GM19397 (cell line): ENCODE data around the gene EPHA2.

Experiments used
- ATAC-seq: cut with Tn5 transposase; IDR thresholded peaks from one replicate; pipeline ENCODE4 v1.9.1; 2021; ENCODE audit warnings: mild to moderate bottlenecking, moderate library complexity; ENCODE audit not compliant: unreplicated experiment

The EPHA2 gene

DNA sequence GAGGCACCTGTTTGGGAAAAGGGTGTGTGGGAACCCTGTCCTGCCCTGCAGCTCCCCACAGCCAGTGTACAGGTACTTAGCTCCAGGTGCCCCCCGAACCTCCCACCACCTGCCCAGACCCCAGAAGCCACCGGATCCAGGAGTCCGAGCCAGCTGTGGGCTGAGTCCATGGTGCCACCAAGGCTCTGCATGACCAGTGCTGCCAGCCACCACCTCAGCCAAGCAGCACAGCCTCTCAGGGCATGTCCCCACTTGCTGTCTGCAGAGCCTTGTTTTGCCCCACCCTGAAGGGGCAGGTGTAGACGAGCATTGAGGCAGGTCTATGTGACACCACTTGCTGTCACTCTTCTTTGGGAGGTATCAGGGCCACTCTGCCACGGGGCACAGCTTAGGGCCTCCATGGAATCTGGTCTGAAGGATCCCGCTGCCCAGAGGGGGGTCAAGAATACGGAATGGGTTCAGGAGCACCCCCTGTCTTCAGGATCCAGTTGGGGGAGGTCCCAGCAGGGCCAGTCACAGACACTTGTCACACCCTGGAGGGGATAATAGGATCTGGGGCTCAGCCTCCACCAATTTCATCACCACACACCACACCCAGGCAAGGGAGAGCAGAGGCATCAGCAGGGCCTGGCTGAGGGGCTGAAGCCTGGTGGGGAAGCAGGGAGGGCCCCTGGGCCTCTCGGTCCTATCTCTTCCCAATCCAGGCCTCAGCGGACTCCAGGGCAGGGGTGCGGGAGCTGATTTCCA, 28.9 kb upstream of the EPHA2 start:
- no peak for ATAC-seq

DNA sequence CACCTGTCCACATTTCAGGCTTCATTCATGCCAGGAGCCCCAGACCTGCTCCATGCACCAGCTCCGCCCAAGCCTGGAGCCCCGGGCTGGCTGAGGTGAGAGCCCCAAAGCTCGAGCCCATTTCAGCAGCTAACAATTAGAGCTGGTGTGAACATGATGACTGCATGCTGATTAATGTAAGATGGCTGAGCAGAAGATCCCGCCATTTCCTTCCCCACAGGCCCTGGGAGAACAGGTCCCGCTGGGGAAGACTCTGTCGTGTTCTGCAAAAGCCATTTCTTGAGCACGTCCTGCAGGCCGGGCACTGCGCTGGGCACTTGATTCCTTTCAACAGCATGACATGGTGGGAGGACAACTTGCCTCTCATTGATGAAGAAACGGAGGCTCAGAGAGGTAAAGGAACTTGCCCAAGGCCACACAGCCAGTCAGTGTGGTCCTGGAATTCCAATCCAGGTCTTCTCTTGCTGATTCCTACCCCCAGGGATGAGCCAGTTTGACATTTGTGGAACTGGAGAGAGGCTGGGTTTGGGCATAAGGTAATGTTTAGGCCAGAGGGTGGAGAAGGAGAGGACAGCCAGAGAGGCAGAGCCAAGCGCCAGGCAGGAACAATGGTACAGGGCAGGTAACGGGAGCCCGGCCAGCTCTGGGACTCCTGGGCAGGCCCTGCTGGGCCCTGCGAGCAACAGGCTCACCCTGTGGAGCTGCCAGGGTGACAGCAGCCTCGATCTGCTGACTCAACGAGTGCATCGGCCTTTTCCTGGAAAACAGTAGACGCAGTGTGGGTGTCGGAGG, 28.1 kb upstream of the EPHA2 start:
- no peak for ATAC-seq

DNA sequence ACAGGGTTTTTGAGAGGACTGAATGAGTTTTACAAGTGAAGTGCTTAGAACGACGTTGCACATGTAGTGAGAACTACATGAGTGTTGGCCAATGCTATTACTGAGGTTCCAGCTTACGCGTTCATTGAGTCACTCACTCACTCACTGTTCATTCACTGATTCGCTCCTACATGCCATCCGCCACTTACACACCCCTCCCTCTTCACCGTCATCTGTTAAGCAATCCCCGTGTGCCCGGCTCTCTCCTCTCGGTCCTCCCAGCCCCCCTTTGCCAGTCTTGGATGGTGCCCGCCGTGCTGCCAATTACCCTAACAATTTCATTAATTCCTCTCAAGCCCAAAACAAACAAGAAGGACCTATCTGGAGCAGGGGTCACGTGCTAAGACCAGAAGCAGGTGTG, 27.3 kb upstream of the EPHA2 start:
- ATAC-seq = no peak

DNA sequence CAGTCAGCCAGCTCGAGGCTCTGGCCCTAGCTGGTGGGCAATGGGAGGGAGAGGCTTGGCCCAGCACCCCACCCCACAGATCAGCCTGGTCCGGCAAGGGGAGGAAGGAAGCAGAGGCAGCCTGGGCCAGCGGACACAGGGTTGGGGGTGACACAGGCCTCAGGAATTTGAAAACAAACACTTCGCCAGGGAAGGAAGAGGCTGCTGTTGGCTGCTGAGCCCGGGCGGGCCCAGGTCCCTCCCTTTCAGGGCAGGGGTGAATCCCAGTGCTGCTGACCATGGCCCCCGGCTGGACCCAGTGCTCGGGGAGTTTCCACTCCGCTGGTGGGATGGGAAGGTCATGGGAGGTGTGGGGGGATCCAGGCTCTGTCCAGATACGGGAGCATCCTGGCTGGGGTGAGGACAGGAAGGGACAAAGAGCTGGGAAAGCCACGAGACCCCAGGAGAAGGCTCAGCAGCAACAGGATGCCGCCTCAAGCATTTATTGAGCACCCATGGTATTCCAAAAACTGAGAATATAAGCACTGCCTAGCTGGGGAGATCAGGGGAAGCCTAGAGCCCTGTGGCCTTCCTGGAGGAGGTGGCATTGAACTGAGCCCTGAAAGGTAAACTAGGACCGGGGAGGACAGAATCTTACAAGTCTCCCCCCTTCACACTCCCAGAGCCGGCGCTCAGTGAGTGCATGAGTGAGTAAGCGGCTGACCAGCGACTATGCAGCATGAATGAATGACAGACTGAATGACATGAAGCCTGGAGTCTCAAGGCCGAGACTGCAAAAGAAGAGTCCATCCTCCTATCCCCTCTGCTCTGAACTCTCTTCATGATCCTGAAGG, 26.2 kb upstream of the EPHA2 start:
- no peak for ATAC-seq

DNA sequence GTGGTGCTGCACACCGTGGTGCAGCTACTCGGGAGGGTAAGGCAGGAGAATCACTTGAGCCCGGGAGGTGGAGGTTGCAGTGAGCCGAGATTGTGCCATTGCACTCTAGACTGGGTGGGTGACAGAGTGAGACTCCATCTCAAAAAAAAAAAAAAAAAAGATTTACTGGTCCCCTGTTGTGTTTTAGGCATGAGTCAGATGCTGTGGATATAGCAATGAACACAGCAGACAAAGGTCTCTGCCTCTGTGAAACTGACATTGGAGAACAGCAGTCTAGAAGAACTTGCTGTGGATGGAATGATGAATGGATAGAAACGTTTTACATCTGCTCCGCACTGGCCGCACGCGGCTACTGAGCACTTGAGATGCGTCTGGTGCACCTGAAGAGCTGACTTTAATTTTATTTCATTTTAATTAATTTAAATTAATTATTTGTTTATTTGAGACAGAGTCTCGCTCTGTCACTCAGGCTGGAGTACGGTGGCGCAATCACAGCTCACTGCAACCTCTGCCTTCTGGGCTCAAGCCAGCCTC, 24.5 kb upstream of the EPHA2 start:
- ATAC-seq = no peak

DNA sequence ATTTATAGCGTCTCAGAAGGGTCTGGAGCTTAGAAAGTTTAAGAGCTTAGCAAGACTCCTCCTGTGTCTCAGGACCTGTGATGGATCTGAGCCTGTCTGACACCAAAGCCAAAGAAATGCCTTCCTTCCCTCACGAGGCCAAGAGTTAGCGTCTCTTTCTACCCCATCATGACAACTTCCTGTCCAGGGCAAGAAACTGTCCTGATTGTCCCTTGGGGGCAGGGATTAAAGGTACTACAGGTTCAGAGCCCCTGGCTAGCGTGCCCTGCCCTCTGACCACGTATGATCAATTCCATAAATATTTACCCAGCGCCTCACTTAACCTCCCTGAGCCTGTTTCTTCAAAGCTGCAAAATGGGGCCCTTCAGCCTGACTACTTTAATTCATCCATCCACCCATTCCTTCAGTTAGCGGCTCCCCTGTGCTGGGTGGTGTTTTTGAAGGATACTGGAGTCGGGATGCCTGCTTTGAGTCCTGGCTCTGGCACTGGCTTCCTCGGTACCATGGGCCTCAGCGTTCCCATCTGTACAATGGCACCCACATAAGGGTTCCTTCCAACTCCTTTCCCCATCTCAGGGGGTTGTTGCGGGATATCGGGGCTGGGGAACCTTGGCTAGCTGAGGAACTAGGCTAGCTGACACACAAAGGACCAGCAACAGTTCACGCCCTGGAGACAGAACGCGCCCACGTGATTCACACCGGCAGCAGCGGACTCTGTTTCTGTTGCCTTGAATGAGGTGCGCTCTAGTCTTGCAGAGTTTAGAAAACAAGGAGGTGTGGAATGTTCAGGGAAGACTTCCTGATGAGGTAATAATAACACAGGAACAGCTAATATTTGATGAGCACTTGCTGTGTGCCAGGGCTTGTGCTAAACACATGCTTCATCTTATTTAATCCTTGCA, 23.0 kb upstream of the EPHA2 start:
- no peak for ATAC-seq

DNA sequence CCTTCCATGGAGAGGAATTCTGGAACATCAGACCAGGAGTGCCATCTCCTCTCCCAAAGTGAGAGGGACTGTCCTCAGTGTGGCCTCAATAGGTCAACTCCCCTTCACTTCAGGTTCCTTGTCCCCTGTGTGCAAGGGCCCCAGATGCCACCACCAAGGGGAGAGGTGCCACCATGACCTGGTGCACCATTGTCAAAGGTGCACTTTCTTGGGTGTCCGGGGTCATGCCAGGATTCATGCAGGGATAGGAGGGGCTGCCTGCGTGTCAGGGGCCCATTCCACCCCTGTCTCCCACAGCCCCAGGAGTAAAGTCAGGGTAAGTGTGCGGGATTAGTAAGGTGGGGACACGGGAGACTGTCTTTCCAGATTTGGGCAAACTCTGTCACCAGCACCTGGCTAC, 21.4 kb upstream of the EPHA2 start:
- no peak for ATAC-seq

DNA sequence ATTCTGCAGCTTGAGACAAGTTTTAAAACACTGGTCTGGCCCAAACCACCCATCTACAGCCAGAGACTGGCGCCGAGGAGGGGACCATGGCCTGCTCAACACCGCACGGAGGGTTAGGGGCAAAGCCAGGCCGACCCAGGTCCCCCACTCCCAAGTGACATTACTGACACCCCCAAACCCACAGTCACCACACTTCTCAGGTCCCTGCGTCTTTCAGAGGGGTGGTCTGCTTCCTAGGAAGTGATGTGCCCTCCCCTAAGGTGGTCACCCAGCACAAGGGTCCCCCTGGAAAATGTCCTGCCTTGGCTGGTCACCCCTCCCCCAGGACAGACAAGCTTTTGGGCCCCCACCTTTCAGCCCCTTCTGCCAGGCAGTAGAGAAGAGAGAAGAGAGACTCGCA, 20.8 kb upstream of the EPHA2 start:
- no peak for ATAC-seq

DNA sequence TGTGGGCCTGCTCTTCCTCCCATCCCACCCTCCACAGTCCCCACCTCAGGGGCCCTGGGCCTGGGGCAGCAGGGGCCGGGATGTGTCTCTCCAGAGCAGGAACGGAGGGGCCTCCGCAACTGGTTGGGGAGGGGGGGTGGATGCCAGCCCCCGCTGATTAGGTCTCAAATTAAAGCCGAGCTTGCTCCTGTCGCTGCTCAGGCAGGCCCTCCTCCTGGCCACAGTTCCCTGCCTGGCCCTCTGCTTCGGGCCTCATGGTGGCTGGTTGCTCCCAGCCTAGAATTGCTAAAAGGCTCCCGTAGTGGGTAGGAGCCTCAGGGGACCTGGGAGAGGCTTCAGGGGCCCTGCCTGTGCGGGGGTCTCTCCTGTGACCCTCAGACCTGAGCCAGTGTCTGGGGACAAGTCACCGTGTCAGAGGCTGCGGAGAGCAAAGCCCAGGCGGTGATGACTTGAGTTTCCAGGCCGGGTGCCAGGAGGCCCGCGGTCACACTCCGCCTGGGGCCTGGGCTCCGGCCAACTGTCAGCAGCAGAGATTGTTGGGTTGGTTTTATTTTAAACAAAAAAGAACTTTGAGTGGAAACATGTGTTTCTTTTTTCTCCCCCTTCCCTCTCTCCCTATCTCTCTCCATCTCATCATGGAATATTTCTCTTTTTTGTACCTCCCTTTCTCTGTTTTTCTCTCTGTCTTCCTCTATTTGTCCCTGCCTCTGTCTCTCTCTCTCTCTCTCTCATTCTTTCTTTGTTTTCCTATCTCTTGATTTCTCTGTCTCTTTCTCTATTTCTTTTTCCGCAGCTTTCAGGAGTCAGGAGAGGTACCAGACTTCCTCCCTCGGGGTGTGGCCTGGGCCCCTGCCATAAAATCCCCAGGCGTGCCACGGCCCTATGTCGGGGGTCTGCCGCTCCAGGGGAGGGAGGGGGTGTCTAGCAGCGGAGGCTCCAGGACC, 20.0 kb upstream of the EPHA2 start:
- ATAC-seq = no peak

DNA sequence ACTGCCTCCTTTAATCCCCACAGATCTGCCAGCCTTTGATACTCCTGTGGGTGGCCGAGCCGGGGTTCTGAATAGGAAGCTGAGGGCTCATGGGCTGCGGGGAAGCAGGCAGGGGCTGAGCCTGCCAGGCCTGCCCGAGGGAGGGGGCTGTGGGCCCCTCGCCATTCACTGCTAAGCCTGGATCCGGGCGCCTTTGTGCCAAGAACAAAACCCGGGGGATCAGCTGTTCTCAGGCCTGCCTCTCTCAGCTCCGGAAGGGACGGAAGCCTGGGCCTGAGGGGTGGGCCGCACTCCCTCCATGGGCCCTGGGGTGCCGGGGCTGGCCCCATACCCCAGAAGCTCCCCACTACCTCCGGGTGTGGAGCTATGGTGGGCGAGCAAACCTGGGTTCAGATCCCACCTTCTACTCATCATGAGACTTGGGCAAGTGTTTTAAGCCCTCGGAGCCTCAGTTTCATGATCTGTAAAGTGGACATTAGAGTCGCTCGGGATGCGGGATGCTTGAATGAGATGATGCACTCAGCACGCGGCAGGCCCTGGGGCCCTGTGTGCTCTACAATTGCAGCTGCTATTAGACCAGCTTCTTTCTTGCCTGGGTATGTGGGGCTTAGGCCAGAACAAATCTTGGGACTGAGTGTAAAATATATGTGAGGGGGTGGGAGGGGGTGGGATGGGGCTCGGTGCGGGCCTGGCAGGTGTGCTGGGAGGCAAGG, 19.2 kb upstream of the EPHA2 start:
- no peak for ATAC-seq

DNA sequence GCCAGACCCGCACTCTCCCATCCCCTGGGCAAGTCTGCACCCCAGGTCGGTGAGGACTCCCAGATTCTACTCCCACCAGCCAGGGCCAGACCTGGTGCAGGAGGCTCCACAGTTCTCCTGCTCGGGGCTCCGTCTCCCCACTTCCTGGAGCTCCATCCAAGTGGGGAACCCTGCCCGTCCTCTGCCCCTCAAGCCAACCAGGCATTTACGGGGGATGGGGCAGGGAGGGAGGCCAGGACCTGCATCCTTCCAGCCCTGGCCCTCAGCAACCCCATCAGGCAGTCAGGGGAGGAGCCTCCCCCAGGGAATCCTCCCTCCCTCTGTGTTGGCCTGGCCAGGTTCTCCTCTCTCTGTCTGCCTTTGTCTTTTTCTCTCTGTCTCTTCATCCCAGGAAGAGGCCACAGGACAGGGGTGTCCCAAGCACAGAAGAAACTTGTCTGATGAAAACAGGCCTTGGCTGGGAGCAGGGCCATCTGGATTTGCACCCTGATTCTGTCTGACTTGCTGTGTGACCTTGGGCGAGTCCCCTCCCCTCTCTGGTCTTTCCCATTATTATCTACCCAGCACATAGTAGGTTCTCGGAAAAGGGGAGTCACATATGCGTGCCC, 18.5 kb upstream of the EPHA2 start:
- no peak for ATAC-seq

DNA sequence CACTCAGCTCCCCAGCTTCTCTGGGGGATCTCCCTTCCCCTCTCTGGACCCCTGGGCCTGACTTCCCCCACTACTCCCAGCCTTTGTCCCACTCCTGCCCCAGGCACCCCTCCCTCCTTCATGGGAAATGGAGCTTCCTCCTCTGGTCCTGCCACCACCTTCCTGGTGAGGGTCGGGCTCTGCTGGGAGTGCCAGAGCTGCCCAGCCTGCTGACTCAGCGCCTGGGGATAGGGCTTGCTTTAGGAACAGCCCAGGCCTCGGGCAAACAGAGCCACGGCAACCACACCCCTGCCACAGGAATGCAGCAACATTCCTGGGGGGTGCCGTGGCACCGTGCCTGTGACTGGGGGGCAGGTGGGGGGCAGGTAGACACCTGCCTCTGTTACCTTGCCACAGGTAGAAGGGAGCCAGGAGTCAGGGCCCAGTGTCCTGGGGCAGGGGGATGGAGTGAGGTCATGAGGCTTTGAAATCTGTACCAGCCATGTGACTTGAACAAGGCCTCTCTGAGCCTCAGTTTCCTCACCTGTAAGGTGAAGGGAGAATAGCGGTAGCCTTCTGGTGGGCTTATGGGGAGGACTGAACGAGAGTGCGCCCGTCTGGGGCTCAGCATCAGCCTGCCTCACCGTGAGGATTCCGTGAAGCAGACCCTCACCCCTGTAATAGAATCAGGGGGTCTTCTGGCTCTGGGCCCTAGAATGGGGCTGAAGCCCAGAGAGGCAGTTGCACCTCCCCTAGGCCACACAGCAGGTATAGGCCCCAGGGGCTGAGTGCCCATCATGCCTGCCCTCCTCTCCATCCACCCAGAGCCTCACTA, 17.8 kb upstream of the EPHA2 start:
- ATAC-seq = no peak

DNA sequence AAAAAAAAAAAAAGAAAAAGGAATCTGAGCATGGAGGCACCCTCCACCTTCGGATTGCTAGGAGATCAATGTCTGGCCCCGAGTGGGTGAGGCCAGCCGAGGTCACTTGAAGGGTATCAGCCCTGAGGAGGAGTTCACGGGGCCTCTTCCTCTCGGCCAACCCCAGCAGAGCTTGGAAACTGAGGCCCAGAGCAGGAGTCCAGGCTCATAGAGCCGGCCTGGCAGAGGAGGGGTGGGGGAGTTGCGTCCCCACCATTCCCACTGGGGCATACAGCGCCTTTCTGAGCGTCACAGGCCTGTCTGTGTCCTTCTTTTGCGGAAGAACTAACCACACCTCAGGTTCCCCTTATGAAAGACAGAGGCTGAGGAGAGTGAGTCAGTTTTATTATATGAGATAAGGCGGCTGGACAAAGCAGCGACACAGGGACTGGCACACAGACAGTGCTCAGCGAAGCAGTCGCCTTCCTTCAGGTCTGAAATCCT, 17.1 kb upstream of the EPHA2 start:
- no peak for ATAC-seq

DNA sequence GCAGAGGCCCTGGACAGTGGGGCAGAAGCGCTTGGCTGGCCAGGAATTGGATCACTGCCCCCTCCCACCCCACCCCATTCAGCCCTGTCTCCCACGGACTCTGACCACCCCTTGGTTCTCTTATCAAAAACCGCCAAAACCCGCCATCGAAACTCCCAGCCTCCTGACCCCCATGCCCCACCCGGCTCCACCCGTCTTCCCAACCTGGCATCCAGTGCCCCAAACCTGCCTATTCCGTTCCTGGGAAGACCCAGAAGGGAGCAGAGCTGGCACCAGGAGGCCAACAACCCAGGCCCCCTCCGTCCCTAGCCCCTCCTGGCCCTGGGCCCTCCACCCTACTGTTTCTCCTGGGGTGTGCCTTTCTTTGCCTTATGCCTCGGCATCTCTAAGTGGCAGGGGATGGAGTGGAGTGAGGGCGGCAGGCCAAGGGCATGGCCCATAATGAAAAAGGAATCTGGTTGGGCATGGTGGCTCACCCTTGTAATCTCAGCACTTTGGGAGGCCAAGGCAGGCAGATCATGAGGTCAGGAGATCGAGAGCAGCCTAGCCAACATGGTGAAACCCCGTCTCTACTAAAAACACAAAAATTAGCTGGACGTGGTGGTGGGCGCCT, 16.5 kb upstream of the EPHA2 start:
- no peak for ATAC-seq

DNA sequence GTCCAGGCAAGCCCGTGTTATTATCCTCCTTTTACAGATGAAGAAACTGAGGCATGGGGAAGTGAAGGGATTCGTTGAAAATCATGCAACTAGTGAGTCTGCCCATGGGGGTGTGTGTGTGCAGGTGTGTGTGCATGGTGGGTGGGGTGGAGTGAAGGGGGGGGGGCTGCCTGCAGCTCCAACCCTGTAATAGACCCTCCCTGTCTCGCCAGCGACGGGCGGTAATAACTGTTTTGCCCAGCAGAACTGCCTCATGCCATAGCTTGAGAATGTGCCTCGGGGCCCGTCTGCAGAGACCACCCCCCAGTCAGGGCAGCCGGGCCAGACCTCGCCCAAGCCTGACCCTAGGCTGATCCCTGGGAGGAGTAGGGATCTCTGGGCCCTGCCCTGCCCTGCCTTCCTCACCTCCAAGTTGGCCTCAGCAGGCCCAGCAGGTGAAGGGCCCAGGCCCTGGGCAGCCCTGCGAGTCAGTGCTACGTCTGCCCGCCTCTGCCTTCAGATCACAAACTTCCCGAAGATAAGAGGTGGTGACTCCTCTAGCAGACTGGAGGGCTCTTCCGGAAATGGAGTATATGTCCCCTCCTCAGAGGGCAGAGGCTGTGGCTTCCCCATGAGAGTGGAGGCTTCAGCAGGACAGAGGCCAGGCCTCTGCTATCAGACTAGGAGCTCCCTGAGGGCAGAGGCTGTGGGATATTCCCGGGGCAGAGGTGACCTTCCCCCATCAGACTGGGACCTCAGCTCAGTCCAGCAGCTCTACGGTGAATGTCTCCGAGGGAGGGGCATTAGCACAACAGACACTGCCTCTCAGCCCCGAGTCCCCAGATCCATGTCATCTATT, 15.7 kb upstream of the EPHA2 start:
- ATAC-seq = no peak

DNA sequence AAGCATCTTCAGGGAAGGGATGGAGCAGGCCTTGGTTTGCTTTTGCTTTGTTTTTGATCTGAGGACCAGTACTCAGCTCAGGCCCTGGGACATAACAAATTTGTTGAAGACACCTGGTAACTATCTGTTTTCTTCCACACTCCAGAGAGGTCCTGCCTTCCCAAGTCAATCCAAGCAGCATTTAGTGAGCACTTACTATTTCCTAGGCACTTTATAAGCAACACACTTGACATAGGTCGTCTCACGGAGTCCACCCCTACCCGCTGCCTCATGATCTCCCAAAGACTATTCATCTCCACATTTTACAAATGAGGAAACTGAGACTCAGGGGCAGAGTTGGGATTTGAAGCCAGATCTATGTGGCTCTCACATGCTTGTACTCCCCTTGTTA, 14.4 kb upstream of the EPHA2 start:
- no peak for ATAC-seq
